Osteocyte (in vitro differentiated cells): ENCODE measurements around the gene LARGE2. TPM values are rescaled to one million over a fixed set of nuclear protein-coding genes. Genes with fewer than 3 reads are reported as not detected.
"Not testable (repeated sequence)": the region's sequence is repeated elsewhere in the genome, so short reads cannot be mapped to it uniquely, and the experiment has no call there.

Experiments
- DNase-seq: peaks from one replicate; pipeline ENCODE4 v3.0.0; 2021; ENCODE audit warnings: mixed read lengths; ENCODE audit not compliant: unreplicated experiment; ENCODE audit errors: extremely low spot score
- H3K27ac Mint-ChIP-seq: one replicate; pipeline ENCODE4 v1.8.0; 2021; ENCODE audit warnings: mild to moderate bottlenecking, mixed read lengths; ENCODE audit not compliant: unreplicated experiment
- H3K27me3 Mint-ChIP-seq: one replicate; pipeline ENCODE4 v1.8.0; 2021; ENCODE audit warnings: mixed read lengths; ENCODE audit not compliant: unreplicated experiment
- H3K36me3 Mint-ChIP-seq: one replicate; pipeline ENCODE4 v1.8.0; 2021; ENCODE audit warnings: mixed read lengths; ENCODE audit not compliant: unreplicated experiment
- H3K4me1 Mint-ChIP-seq: one replicate; pipeline ENCODE4 v1.8.0; 2021; ENCODE audit warnings: mixed read lengths; ENCODE audit not compliant: unreplicated experiment
- H3K4me3 Mint-ChIP-seq: one replicate; pipeline ENCODE4 v1.8.0; 2021; ENCODE audit warnings: mild to moderate bottlenecking, moderate library complexity, mixed read lengths; ENCODE audit not compliant: unreplicated experiment
- H3K9me3 Mint-ChIP-seq: one replicate; pipeline ENCODE4 v1.8.0; 2021; ENCODE audit warnings: mixed read lengths; ENCODE audit not compliant: unreplicated experiment
- total RNA-seq: library from RNA; stranded (reverse); gene quantifications from 2 replicates; pipeline ENCODE4 v1.2.1, GENCODE V29; 2021
- TF ChIP-seq, protein P1 (sequence below): fragments of 200-600 bp; sonication (generic); IDR thresholded peaks from 2 replicates; pipeline ENCODE4 v1.5.0; 2021; ENCODE audit warnings: antibody characterized with exemption, mild to moderate bottlenecking, moderate library complexity

LARGE2 gene
- total RNA-seq, 1 donor from 2014 or later = not detected

- no peak overlapping the region for H3K27ac Mint-ChIP-seq
- TF ChIP-seq, protein P1, sequence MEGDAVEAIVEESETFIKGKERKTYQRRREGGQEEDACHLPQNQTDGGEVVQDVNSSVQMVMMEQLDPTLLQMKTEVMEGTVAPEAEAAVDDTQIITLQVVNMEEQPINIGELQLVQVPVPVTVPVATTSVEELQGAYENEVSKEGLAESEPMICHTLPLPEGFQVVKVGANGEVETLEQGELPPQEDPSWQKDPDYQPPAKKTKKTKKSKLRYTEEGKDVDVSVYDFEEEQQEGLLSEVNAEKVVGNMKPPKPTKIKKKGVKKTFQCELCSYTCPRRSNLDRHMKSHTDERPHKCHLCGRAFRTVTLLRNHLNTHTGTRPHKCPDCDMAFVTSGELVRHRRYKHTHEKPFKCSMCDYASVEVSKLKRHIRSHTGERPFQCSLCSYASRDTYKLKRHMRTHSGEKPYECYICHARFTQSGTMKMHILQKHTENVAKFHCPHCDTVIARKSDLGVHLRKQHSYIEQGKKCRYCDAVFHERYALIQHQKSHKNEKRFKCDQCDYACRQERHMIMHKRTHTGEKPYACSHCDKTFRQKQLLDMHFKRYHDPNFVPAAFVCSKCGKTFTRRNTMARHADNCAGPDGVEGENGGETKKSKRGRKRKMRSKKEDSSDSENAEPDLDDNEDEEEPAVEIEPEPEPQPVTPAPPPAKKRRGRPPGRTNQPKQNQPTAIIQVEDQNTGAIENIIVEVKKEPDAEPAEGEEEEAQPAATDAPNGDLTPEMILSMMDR = no peak
- no peak overlapping the region for H3K4me3 Mint-ChIP-seq
- no peaks in the 10 kb centered on the region for H3K9me3 Mint-ChIP-seq
- no peaks in the 10 kb centered on the region for H3K36me3 Mint-ChIP-seq
- no peak for DNase-seq
- H3K27me3 Mint-ChIP-seq = peaks cover 4% of the 10 kb centered on the region
- H3K4me1 Mint-ChIP-seq = peaks cover 12% of the 10 kb centered on the region
Measured at GRCh38 chr11:45901626-45902025, 20.8 kb upstream of the LARGE2 start.

- TF ChIP-seq, protein P1 = no peak
- Mint-ChIP-seq H3K9me3 (no peaks in the 10 kb centered on the region), H3K36me3 (no peaks in the 10 kb centered on the region), H3K4me3 (no peak overlapping the region), H3K4me1 (peaks cover 12% of the 10 kb centered on the region), H3K27ac (no peak overlapping the region), H3K27me3 (peaks cover 4% of the 10 kb centered on the region)
- no peak for DNase-seq
Measured at GRCh38 chr11:45902452-45903380, 19.7 kb upstream of the LARGE2 start.

DNA sequence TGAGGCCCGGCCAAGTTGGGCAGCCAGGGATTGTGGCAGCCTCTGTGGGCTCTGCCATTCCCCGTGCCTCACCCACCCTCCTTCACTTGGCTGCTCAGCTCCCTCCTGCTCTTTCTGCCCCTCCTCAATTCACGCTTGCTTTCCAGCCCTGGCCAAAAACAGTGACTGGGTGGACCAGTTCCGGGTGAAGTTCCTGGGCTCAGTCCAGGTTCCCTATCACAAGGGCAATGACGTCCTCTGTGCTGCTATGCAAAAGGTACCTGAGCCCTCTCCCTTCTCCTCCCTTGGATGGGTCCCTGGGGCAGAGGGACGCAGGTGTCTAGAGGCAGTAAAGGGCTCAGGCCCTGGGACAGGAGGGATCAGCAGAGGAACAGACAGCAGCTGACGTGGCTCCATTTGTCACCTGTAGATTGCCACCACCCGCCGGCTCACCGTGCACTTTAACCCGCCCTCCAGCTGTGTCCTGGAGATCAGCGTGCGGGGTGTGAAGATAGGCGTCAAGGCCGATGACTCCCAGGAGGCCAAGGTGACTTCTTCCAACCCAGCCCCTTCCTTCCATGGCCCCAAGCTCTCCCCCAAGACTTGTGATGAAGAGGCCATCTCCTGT lies 18.0 kb upstream of the LARGE2 start:
- Mint-ChIP-seq H3K9me3 (no peaks in the 10 kb centered on the region), H3K4me1 (peaks cover 8% of the 10 kb centered on the region), H3K36me3 (no peaks in the 10 kb centered on the region), H3K4me3 (no peak overlapping the region), H3K27ac (no peak overlapping the region), H3K27me3 (peaks cover 4% of the 10 kb centered on the region)
- DNase-seq = no peak
- TF ChIP-seq, protein P1 = no peak

GRCh38 chr11:45905095-45905494 lies 17.4 kb upstream of the LARGE2 start:
- TF ChIP-seq, protein P1 = no peak
- no peak overlapping the region for H3K27ac Mint-ChIP-seq
- peaks cover 4% of the 10 kb centered on the region for H3K27me3 Mint-ChIP-seq
- H3K9me3 Mint-ChIP-seq = no peaks in the 10 kb centered on the region
- no peak overlapping the region for H3K4me3 Mint-ChIP-seq
- DNase-seq = no peak
- peaks cover 7% of the 10 kb centered on the region for H3K4me1 Mint-ChIP-seq
- H3K36me3 Mint-ChIP-seq = no peaks in the 10 kb centered on the region

GRCh38 chr11:45905576-45905975 lies 16.9 kb upstream of the LARGE2 start:
- not testable (repeated sequence) for H3K27ac Mint-ChIP-seq, DNase-seq, H3K4me3 Mint-ChIP-seq, H3K27me3 Mint-ChIP-seq, H3K36me3 Mint-ChIP-seq, H3K4me1 Mint-ChIP-seq, H3K9me3 Mint-ChIP-seq
